NOMO-1 (cell line): ENCODE results near the gene ULK1.
A peak's percentile ranks its signal among the peaks of the same experiment; 100 is the strongest.
"Not testable (repeated sequence)": the region's sequence is repeated elsewhere in the genome, so short reads cannot be mapped to it uniquely, and the experiment has no call there.

Experiments
- DNase-seq, 2 experiments: peaks; one replicate each; lab custom pipeline; 2025; ENCODE audit not compliant: unreplicated experiment in 2 of 2; lab: John Stamatoyannopoulos, UW

The ULK1 gene

DNA sequence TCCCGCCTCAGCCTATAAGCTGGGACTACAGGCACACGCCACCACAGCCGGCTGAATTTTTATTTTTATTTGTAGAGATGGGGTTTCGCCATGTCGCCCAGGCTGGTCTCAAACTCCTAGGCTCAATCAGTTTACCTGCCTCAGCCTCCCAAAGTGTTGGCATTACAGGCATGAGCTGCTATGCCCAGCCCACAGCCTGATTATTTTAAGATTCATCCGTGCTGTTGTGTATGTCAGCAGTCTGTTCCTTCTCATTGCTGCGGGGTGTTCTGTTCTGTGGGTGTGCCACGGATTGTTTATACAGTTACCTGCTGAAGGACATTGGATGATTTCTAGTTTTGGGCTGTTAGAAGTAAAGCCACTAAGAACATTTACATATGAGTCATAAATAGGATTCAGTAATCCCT lies 45.7 kb downstream of the ULK1 start:
- DNase-seq: no peak

DNA sequence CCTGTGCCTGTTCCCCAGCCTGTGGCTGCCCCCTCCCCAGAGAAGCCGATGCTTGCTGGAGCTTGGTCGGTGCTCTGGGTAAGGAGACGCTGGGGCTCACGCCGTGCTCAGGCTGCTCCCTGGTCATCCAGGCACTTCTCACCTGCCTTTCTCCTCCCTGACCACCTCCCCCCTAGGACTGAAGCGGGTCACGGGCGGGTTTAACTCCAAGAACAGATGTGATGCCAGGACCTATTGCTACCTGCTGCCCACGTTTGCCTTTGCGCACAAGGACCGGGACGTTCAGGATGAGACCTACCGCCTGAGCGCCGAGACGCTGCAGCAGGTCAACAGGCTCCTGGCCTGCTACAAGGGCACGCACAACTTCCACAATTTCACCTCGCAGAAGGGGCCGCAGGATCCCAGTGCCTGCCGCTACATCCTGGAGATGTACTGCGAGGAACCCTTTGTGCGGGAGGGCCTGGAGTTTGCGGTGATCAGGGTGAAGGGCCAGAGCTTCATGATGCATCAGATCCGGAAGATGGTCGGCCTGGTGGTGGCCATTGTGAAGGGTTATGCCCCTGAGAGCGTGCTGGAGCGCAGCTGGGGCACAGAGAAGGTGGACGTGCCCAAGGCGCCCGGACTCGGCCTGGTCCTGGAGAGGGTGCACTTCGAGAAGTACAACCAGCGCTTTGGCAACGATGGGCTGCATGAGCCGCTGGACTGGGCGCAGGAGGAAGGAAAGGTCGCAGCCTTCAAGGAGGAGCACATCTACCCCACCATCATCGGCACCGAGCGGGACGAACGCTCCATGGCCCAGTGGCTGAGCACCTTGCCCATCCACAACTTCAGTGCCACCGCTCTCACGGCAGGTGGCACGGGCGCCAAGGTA lies 46.9 kb downstream of the ULK1 start:
- DNase-seq: no peak

DNA sequence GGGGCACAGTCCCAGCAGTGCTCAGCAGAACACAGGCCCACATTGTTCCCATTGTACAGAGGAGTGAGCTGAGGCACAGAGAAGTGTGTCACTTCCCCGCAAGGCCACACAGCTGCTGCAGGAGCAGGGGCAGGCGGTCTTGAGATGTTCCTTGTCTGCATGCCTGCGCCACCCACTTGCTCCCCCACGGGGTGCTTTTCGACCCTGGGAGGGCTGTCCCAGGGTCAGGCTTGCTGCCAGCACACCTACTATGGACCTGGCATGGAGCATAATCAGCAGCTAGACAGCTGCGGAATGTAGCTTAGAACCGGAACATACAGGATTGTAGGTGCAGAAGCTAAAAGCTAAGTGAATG lies 47.5 kb downstream of the ULK1 start:
- no peak for DNase-seq

DNA sequence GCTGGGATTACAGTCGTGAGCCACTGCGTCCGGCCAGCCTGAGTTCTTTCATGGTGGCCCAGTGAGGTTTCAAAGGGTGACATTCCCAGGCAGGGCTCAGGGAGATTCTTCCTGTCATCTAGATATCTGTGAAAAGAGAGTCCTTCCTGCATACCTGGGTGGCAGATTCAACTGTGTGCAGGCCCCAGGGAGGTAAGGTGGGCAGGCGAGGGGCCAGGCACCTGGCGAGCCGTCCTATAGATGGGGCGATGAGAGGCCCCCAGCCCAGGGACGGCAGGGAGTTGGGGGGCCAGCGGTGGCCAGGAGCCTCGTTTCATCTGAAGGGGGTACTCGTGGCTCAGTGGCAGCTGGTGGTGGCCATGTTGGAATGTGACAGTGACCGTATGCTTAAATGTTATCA lies 48.2 kb downstream of the ULK1 start:
- DNase-seq: no peak

DNA sequence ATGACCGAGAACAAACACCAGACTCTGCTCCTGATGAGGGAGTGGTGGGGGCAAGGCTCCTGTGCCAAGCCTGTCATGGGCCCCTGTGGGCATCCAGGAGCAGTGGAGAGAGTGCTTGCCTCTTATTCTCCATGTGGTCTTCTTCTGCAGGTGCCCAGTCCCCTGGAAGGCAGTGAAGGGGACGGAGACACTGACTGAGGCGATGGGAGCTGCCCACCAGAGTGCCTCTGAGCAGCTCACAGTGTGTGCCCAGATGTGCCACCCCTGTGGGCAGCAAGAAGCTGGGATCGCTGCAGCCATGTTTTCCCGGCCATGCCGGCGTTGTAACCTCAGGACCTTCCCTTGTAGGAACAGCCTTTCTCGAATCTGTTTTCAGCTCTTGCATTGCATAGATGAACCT lies 49.0 kb downstream of the ULK1 start:
- no peak for DNase-seq

DNA sequence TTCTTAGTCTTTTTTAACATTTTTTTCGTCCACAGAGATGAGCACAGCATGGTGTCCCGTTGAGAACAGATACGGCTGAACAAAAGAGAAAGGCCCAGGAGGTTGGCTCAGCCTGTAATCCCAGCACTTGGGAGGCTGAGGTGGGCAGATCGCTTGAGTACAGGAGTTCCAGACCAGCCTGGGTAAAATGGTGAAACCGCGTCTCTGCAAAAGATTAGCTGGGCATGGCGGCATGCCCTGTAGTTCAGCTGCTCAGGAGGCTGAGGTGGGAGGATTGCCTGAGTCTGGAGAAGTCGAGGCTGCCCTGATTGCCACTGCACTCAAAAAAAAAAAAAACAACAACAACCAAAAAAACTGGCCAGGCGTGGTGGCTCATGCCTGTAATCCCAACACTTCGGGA lies 49.5 kb downstream of the ULK1 start:
- no peak for DNase-seq

DNA sequence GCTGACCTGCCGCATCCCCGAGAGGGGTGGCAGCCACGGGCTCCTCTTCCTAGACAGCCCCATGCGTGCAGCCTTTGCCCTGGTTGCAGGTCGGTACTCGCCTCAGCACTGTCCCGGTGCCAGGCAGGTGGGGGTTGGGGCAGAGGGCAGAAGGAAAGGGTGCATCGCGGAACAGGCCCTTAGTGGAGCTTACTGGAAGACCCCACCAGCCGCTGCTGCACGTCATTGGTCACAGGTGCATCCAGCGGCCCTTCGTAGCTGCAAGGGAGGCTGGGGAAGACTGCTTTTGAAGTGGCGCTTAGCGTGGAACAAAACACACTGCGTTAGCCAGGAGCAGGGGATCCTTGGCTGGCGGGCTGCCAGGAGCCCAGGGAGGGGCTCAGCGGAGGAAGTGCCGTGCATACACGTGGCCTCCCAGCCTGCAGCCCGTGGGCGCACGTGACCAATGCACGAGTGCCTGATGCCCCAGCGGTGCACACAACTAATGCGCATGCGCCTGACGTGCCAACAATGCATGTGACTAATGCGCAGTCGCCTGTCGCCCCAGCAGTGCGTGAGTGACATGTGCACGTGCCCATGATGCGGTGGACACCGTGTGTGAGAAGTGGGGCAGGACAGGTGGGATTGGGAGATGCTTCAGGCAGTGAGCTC lies 50.3 kb downstream of the ULK1 start:
- DNase-seq: no peak

DNA sequence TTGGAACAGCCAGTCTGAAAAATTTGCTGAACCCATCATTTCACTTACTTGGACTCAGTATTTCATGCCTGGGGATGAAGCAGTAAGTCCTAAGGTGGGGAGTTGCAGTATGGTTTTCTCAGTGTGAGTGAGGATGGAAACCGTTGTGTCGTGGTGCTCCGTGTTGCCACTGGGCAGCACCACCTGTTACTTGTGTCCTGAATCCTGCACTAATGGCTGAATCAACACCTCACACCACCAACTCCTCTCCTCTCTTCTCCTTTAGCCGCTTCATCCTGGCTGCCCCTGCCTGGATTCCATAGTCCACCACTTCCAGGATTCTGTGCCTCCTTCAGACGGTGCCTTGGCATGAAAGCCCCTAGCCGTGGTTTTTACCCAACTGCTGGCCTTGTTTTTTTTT lies 52.3 kb downstream of the ULK1 start:
- no peak for DNase-seq

DNA sequence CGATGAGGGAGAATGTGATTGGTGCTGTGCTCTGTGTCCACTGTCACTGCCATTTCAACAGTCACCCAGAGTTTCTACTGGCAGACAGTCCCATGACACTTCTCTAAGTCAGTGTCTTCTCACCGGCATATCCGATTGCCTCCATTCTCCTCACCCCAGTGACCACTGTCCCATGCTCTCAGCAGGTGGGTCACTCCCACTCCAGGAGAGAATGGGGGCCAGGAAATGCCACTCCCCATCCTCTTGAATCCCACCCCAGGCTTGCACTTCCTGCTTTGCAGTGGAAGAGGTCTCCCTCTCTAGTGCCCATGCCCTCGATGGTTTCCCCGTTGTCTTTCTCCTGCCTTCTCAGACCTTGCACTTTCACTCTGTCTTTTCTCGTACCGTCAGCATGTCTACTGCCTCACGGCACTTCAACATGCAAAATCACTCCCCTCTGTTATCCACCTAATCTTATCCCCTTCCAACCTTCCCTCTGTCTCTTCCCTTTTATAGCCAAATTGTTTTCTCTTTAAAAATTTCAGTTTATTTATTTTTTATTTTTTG lies 53.1 kb downstream of the ULK1 start:
- DNase-seq: no peak

DNA sequence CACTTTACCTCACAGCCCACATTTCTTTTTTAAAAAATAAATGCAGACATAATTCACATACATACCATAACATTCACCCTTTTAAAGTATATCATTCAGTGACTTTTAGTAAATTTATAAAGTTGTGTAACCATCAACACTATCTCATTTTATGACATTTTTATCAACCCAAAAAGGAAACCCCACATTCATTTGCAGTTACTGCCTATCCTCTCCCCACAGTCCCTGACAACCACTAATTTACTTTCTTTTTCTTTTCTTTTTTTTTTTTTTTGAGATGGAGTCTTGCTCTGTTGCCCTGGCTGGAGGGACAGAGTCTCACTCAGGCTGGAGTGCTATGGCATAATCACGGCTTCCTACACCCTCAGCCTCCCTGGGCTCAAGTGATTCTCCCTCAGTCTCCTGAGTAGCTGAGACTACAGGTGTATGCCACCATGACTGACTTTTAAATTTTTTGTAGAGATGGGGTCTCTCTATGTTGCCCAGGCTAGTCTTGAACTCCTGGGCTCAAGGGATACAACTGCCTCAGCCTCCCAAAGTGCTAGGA lies 53.8 kb downstream of the ULK1 start:
- DNase-seq: no peak

DNA sequence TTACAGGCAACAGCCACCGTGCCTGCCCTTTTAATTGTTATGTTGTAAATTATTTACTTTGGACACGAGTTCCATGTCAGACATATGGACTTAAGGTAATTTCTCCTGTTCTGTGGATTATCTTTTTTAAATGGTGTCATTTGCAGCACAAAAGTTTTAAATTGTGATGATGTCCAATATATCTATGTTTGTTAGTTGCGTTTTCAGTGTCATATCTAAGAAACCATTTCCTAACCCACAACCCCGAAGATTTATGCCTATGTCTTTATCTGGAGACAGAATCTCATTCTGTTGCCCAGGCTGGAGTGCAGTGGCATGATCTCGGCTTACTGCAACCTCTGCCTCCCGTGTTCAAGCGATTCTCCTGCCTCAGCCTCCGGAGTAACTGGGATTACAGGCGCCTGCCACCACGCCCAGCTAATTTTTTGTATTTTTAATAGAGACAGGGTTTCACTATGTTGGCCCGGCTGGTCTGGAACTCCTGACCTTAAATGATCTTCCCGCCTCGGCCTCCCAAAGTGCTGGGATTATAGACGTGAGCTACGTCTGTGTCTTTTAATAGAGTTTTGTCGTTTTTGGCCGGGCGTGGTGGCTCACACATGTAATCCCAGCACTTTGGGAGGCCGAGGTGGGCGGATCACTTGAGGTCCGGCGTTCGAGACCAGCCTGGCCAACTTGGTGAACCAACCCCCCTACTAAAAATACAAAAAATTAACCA lies 54.5 kb downstream of the ULK1 start:
- DNase-seq: not testable (repeated sequence)

DNA sequence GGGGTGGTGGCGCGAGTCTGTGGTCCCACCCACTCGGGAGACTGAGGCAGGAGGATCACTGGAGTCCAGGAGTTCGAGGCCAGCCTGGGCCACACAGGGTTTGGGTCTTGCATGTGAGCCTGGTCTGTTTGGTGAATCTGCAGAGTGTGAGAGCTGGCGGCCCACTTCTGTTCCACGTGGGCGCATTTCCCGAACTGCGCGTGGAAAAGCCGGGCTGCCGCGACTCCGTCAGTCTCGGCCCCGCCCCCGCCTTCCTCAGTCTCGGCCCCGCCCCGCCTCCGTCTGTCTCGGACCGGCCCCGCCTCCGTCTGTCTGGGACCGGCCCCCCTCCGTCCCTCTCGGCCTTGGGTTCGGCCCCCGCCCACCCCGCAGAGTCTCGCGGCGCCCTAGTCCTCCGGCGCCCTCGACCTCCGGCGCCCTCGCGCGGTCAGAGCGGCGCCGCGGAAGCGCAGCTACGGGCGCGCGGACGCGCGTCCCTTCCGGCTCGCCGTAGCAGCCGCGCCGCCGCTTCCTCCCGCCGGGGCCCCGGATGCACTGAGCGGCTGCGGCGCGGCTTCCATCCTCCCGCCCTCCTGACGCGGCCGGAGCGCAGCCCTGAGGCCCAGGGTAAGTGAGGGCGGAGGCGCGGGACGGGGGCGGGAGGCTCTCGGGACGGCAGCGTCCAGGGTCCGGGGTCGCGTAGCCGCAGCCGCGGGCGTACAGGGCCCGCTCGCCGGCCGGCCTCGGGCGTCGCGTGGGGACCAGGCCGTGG lies 55.2 kb downstream of the ULK1 start, which contains the start of gene EP400:
EP400 (plus strand) TSS at position 512 of the 751 bp plus-strand sequence. CDS start 10,678 bp downstream, outside the sequence.
- peak; percentile 92 to 96 for DNase-seq

DNA sequence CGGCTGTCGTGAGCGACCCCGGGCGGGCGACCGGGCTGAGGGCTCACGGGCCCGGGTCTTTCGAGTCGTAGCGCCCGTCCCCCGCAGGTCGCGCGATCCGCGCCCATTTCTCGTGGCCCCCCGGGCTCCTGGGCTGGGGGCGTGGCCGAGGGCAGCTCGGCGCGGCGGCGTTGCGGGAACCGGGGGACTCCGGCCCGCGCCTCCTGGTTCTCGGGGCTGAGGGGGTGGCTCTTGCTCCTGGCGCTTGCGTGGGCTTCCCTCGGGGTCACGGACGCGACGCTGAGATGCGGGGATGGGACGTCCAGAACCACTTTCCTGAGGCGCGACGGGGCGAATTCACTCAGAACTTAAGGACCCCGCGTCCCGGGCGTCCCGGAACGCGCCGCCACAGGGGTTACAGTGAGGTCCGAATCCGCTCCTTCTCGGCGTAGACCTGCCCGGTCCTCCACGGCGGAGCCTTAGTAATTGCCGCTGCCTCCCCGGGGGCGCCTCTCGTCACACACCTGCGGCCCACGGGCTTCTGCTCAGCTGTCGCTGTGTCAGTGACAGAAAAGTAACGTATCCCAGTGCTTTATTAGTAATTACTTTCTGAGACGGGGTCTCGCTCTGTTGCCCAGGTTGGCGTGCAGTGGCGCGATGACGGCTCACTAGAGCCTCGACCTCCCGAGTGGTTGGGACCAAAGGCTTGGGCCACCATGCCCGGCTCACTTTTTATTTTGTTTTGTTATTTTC lies 55.9 kb downstream of the ULK1 start:
- peak in 1 of 2 experiments; percentile 4 for DNase-seq

DNA sequence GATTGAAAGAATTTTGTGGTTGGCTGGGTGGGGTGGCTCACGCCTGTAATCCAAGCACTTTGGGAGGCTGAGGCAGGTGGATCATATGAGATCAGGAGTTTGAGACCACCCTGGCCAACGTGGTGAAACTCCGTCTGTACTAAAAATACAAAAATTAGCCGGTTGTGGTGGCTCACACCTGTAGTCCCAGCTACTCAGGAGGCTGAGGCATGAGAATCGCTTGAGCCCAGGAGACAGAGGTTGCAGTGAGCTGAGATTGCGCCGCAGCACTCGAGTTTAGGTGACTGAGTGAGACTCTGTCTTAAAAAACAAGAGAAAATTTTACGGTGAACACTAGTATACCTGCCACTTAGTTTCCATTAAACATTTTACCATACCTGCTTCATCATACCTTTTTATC lies 59.4 kb downstream of the ULK1 start:
- not testable (repeated sequence) for DNase-seq

DNA sequence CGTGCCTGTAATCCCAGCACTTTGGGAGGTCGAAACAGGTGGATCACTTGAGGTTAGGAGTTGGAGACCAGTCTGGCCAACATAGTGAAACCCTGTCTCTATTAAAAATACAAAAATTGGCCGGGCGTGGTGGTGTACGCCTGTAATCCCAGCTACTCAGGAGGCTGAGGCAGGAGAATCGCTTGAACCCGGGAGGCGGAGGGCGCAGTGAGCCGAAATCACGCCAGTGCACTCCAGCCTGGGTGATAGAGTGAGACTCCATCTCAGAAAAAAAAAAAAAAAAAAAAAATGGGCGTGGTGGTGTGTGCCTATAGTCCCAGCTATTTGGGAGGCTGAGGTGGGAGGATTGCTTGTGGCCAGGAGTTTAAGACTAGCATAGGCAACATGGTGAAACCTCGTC lies 60.0 kb downstream of the ULK1 start:
- DNase-seq: not testable (repeated sequence)

DNA sequence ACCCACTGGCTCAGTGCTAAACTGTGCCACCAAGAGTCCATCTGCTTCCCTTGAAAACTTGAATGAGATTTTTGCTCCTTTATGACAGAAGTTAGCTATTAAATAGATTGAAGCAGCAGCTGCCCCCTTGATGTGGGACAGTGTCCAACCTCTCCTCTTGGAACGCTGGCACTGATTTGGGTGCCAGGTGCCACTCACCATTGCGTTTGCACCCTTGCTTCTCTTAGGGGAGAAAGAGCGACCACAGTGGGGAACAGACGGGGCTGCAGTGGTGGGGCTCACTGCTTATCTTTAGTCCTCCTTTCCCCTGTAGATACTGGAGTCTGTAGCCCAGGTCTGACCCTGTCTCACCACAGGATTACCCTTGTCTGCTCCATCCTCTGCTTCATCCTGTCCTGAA lies 64.7 kb downstream of the ULK1 start:
- DNase-seq: no peak

DNA sequence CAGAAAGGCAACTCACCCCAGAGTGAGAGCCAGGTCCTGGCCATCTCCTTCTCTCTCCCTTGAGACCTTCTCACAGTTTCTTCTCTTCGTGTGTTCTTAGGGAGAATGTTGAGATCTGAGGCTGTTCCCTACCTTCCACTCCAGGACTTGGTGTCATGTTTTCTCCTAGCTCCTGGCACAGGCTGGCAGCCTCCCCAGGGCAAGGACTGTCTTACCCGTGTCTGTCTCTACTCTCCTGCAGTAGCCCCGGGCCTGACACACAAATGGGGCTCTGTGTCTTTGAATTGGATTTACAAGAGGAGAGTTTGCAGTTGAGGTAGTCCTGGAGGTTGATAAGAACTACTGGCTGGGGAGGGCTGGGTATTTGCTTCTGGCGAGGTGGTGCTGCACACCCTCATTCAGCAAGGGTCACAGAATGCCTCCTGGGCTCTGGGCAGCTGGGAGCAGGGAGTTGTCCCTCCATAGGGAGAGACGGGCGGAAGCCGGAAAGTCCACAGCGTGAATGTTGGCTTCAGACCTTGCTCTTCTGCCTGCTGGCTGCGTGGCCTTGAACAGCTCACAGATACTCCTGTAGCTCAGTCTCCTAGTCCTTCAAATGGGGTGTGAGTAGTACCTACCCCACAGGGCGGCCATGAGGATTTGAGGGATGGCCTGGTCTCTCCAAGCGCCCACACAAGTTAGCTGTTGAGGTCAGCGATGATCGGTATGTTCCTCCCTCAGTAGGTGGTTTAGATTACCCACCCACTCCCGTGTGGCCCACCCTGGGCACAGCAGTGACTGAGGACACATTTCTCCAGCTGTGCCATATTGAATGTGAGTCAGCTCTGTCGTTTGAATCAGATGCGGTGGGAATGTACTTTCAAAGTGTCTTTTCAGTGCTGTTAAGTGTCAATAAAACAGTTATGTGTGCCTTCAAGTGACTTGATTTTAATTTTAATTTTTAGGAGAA lies 65.5 kb downstream of the ULK1 start:
- DNase-seq: no peak

DNA sequence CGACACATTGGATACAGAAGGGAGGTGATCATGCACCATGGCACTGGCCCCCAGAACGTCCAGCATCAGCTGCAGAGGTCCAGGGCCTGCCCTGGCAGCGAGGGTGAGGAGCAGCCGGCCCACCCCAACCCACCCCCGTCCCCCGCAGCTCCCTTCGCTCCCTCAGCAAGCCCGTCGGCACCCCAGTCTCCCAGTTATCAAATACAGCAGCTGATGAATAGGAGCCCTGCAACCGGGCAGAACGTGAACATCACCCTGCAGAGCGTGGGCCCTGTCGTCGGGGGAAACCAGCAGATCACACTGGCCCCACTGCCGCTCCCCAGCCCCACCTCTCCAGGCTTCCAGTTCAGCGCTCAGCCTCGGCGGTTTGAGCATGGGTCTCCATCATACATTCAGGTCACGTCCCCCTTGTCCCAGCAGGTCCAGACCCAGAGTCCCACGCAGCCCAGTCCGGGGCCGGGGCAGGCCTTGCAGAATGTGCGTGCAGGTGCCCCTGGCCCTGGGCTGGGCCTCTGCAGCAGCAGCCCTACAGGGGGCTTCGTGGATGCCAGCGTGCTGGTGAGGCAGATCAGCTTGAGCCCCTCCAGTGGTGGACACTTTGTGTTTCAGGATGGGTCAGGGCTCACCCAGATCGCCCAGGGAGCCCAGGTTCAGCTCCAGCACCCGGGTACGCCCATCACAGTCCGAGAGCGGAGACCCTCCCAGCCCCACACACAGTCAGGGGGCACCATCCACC lies 66.3 kb downstream of the ULK1 start:
- DNase-seq: not testable (repeated sequence)
